Right lobe of liver (tissue), 6 donors: ENCODE results near the gene MAP3K5. TPM values are rescaled to one million over a fixed set of nuclear protein-coding genes. Genes with fewer than 3 reads are reported as not detected.

Source experiments
- ATAC-seq, 4 donors: fragments of 200-7000 bp; cut with Tn5 transposase; one replicate each; pipeline ENCODE4 v1.9.1; 2020; ENCODE audit warnings: mild to moderate bottlenecking in 4 of 4, moderate library complexity in 4 of 4
- DNase-seq, 3 donors: peaks; one replicate each; pipeline ENCODE4 v3.0.0-alpha.2; 2020
- H3K27ac ChIP-seq, 3 donors: fragments of 200-600 bp; one replicate each; pipeline ENCODE4 v1.8.0; 2022
- H3K27me3 ChIP-seq, 2 donors: fragments of 200-600 bp; one replicate each; pipeline ENCODE4 v1.8.0; 2022
- H3K36me3 ChIP-seq, 4 donors: fragments of 200-600 bp; sonication (generic) in 1 of 4; one replicate each; pipeline versions ENCODE4 v1.5.1 to v1.8.0; 2017 to 2022; ENCODE audit warnings: control low read depth in 1 of 4
- H3K4me1 ChIP-seq, 4 donors: fragments of 200-600 bp; sonication (generic) in 1 of 4; one replicate each; pipeline versions ENCODE4 v1.5.1 to v1.8.0; 2017 to 2022; ENCODE audit warnings: control low read depth in 1 of 4
- H3K4me3 ChIP-seq, 3 donors: fragments of 200-600 bp; one replicate each; pipeline ENCODE4 v1.8.0; 2022
- H3K9me3 ChIP-seq, 4 donors: fragments of 200-600 bp; sonication (generic) in 1 of 4; one replicate each; pipeline versions ENCODE4 v1.5.1 to v1.8.0; 2017 to 2022; ENCODE audit warnings: control low read depth in 1 of 4
- POLR2A ChIP-seq: fragments of 450-650 bp; IDR thresholded peaks from one replicate; pipeline ENCODE4 v1.6.1; 2017; ENCODE audit warnings: antibody characterized with exemption, mild to moderate bottlenecking
- WGBS: methylation state at CpG from one replicate; pipeline ENCODE4 v1.1.6; 2018; ENCODE audit warnings: low coverage, low lambda C conversion rate; ENCODE audit not compliant: insufficient coverage; ENCODE audit errors: missing lambda C conversion rate; 5-methylcytosine and 5-hydroxymethylcytosine counted together
- intact Hi-C, 2 donors: fragments of 100-400 bp; cut with DNase I; formaldehyde crosslinking; loops; one replicate each; pipeline versions ENCODE4 v1.11.2 to v1.14.1; 2022
- total RNA-seq, 6 experiments: library from RNA; depleted of rRNA in 2 of 6; stranded (reverse); fragments of >200 nt in 2 of 6; fragmentation: NEBNext Ultra II Directional in 3 of 6; extraction: Animal tissue kit (Norgen Biotek cat#: 25700) in 3 of 6; gene quantifications; one replicate each; pipeline versions ENCODE4 v1.1.0 to v1.2.4, GENCODE V29; 2016 to 2023
- TF ChIP-seq, protein P1 (sequence below), 4 donors: fragments of 200-600 bp in 3 of 4; fragments of 450-650 bp in 1 of 4; IDR thresholded peaks; one replicate each; pipeline versions ENCODE4 v1.5.1 to v1.8.0; 2016 to 2022; ENCODE audit warnings: antibody characterized with exemption in 4 of 4, mild to moderate bottlenecking in 2 of 4
- donor health status: DM: no; HTN: yes; CAD: no.
- donor health status: DM: no; HTN: no; CAD: no.
- donor health status: DM: no; HTN: no; CAD: no.
- donor health status: DM: no; HTN: yes; CAD: no.
- donor health status: DM: no; HTN: yes; CAD: no.

MAP3K5 gene
- total RNA-seq, 6 experiments from 2014 or later, result 5.0 to 10.4 (median 6.9) TPM

- Histone ChIP-seq H3K9me3 (no peaks in the 10 kb centered on the region), H3K4me3 (no peak overlapping the region), H3K27me3 (no peaks in the 10 kb centered on the region), H3K27ac (peak overlapping the region in 1 of 3 donors; percentile 20), H3K36me3 (no peaks in the 10 kb centered on the region), H3K4me1 (peaks cover 0 to 20% (median 8%) of the 10 kb centered on the region in 4 donors)
- ATAC-seq (no peak), DNase-seq (no peak)
- no peak for TF ChIP-seq POLR2A
- TF ChIP-seq, protein P1, sequence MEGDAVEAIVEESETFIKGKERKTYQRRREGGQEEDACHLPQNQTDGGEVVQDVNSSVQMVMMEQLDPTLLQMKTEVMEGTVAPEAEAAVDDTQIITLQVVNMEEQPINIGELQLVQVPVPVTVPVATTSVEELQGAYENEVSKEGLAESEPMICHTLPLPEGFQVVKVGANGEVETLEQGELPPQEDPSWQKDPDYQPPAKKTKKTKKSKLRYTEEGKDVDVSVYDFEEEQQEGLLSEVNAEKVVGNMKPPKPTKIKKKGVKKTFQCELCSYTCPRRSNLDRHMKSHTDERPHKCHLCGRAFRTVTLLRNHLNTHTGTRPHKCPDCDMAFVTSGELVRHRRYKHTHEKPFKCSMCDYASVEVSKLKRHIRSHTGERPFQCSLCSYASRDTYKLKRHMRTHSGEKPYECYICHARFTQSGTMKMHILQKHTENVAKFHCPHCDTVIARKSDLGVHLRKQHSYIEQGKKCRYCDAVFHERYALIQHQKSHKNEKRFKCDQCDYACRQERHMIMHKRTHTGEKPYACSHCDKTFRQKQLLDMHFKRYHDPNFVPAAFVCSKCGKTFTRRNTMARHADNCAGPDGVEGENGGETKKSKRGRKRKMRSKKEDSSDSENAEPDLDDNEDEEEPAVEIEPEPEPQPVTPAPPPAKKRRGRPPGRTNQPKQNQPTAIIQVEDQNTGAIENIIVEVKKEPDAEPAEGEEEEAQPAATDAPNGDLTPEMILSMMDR (IDR thresholded peaks at IDR 0.05), result peak; percentile 57 to 69 (median 62)
- intact Hi-C loops, result no loop called here
- WGBS, result 30% methylated on average over 4 of the region's 4 CpGs
These were observed 244.9 kb downstream of the MAP3K5 start for GRCh38 chr6:136547336-136547735.

DNA sequence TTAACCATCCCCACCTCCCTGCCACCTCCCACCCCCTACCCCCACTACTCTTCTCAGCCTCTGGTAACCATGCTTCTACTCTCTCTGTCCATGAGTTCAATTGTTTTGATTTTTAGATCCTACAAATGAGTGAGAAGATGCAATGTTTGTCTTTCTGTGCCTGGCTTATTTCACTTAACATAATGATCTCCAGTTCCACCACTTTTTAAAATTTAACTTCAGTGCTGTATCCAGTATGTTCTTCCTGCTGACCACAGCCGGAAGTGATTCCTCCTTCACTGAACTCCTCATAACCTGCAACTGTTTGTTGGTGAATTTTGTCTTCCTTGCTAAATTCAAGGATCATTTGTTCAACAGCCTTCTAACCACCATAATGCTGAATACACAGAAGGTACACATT, 245.9 kb downstream of the MAP3K5 start:
- Histone ChIP-seq H3K36me3 (no peaks in the 10 kb centered on the region), H3K9me3 (no peaks in the 10 kb centered on the region), H3K27ac (peak overlapping the region in 1 of 3 donors; percentile 20), H3K4me1 (peaks cover 0 to 20% (median 8%) of the 10 kb centered on the region in 4 donors), H3K27me3 (no peaks in the 10 kb centered on the region), H3K4me3 (no peak overlapping the region)
- intact Hi-C loops, result no loop called here
- ATAC-seq (no peak), DNase-seq (no peak)
- 9% methylated on average over 1 of the region's 1 CpG for WGBS
- TF ChIP-seq POLR2A, result no peak
- TF ChIP-seq, protein P1 (IDR thresholded peaks at IDR 0.05), result no peak

GRCh38 chr6:136544326-136544725, 248.0 kb downstream of the MAP3K5 start:
- TF ChIP-seq POLR2A, result no peak
- TF ChIP-seq, protein P1 (IDR thresholded peaks at IDR 0.05), result no peak
- intact Hi-C loops, result no loop called here
- 40% methylated on average over 1 of the region's 1 CpG for WGBS
- no peak overlapping the region for H3K27ac ChIP-seq
- no peaks in the 10 kb centered on the region for H3K9me3 ChIP-seq
- no peak overlapping the region for H3K4me3 ChIP-seq
- no peaks in the 10 kb centered on the region for H3K36me3 ChIP-seq
- peaks cover 0 to 20% (median 6%) of the 10 kb centered on the region in 4 donors for H3K4me1 ChIP-seq
- DNase-seq (no peak), ATAC-seq (no peak)
- no peaks in the 10 kb centered on the region for H3K27me3 ChIP-seq

GRCh38 chr6:136541395-136541794, 250.9 kb downstream of the MAP3K5 start:
- 100% methylated on average over 2 of the region's 2 CpGs for WGBS
- DNase-seq (no peak), ATAC-seq (no peak)
- Histone ChIP-seq H3K27ac (no peak overlapping the region), H3K27me3 (no peaks in the 10 kb centered on the region), H3K4me1 (peaks cover 0 to 6% (median 3%) of the 10 kb centered on the region in 4 donors), H3K9me3 (no peaks in the 10 kb centered on the region), H3K36me3 (no peaks in the 10 kb centered on the region), H3K4me3 (no peak overlapping the region)
- intact Hi-C loops, result no loop called here
- no peak for TF ChIP-seq POLR2A
- TF ChIP-seq, protein P1 (IDR thresholded peaks at IDR 0.05), result no peak
